Activated CD4-positive, alpha-beta T cell treated with anti-CD3 and anti-CD28 coated beads, Interleukin-2, amount 10 ng/mL, durations not matched to agents 7 days and 5 days (primary cell): Measurements from ENCODE around the gene MAN1B1. TPM values are rescaled to one million over a fixed set of nuclear protein-coding genes. Genes with fewer than 3 reads are reported as not detected.
A peak's percentile ranks its signal among the peaks of the same experiment; 100 is the strongest.
"Not testable (repeated sequence)": the region's sequence is repeated elsewhere in the genome, so short reads cannot be mapped to it uniquely, and the experiment has no call there.

Experiments used
- CTCF ChIA-PET: fragments of 350-600 bp; sonication (Branson Sonifier 250); formaldehyde crosslinking; loops from one replicate; lab custom pipeline; 2021; ENCODE audit warnings: antibody characterized with exemption; lab: Charles Lee
- POLR2A ChIA-PET: fragments of 350-600 bp; sonication (Branson Sonifier 250); formaldehyde crosslinking; loops from one replicate; lab custom pipeline; 2021; ENCODE audit warnings: antibody characterized with exemption; lab: Charles Lee
- DNase-seq: peaks from one replicate; pipeline ENCODE4 v3.0.0-alpha.2; 2020
- H3K27ac Mint-ChIP-seq: one replicate; pipeline ENCODE4 v1.8.0; 2021; ENCODE audit warnings: mild to moderate bottlenecking, moderate library complexity, mixed read lengths
- H3K27me3 Mint-ChIP-seq: one replicate; pipeline ENCODE4 v1.8.0; 2021; ENCODE audit warnings: mixed read lengths
- H3K36me3 Mint-ChIP-seq: one replicate; pipeline ENCODE4 v1.8.0; 2021; ENCODE audit warnings: low read depth, mixed read lengths
- H3K4me1 Mint-ChIP-seq: one replicate; pipeline ENCODE4 v1.8.0; 2021; ENCODE audit warnings: mixed read lengths
- H3K4me3 Mint-ChIP-seq: one replicate; pipeline ENCODE4 v1.8.0; 2021; ENCODE audit warnings: mild to moderate bottlenecking, moderate library complexity, mixed read lengths
- H3K9me3 Mint-ChIP-seq: one replicate; pipeline ENCODE4 v1.8.0; 2021; ENCODE audit warnings: mixed read lengths
- total RNA-seq, 2 experiments: library from RNA; stranded (reverse); gene quantifications; one replicate each; pipeline ENCODE4 v1.2.3, GENCODE V29; 2021

Gene MAN1B1
- total RNA-seq, 2 experiments from 2014 or later = 43.0 to 55.0 TPM

GRCh38 chr9:137112564-137113384 is 26.0 kb downstream of the MAN1B1 start:
- CTCF ChIA-PET = interaction anchor here (0.7 to 1.9 kb wide), 5 partner anchors 17 to 310 kb away, joined by 3 to 6 read pairs (median 3); partner anchors contain the start of genes EXD3, MAN1B1, NOXA1 and RNF224
- H3K27ac Mint-ChIP-seq = no peak overlapping the region
- H3K9me3 Mint-ChIP-seq = no peaks in the 10 kb centered on the region
- POLR2A ChIA-PET = interaction anchor here (0.5 kb wide), 1 partner anchor 96 kb away, joined by 5 read pairs; no protein-coding TSS in a partner anchor
- H3K4me3 Mint-ChIP-seq = peak overlapping the region; percentile 72
- H3K4me1 Mint-ChIP-seq = peaks cover 8% of the 10 kb centered on the region
- peaks cover 8% of the 10 kb centered on the region for H3K36me3 Mint-ChIP-seq
- no peak for DNase-seq
- no peaks in the 10 kb centered on the region for H3K27me3 Mint-ChIP-seq

- POLR2A ChIA-PET = interaction anchor here (0.5 kb wide), 1 partner anchor 95 kb away, joined by 5 read pairs; no protein-coding TSS in a partner anchor
- Mint-ChIP-seq H3K9me3 (no peaks in the 10 kb centered on the region), H3K4me1 (peaks cover 8% of the 10 kb centered on the region), H3K36me3 (peaks cover 8% of the 10 kb centered on the region), H3K4me3 (peak overlapping the region; percentile 72), H3K27ac (peak overlapping the region; percentile 54), H3K27me3 (no peaks in the 10 kb centered on the region)
- peak; percentile 34 for DNase-seq
- CTCF ChIA-PET = interaction anchor here (0.6 to 1.9 kb wide), 6 partner anchors 12 to 309 kb away, joined by 3 to 6 read pairs (median 4); partner anchors contain the start of genes EXD3, MAN1B1, NOXA1 and RNF224
Measured at GRCh38 chr9:137113385-137114159, 26.8 kb downstream of the MAN1B1 start.

GRCh38 chr9:137114220-137114612 is 27.4 kb downstream of the MAN1B1 start:
- Mint-ChIP-seq H3K27ac (peak overlapping the region; percentile 2), H3K27me3 (no peaks in the 10 kb centered on the region), H3K4me3 (peak overlapping the region; percentile 69), H3K9me3 (no peaks in the 10 kb centered on the region), H3K4me1 (peaks cover 11% of the 10 kb centered on the region), H3K36me3 (peaks cover 8% of the 10 kb centered on the region)
- ChIA-PET CTCF (interaction anchor here (1.0 to 1.9 kb wide), 3 partner anchors 18 to 113 kb away, joined by 3 to 6 read pairs (median 6); partner anchors contain the start of gene RNF224), POLR2A (no interaction called here)
- no peak for DNase-seq

- Mint-ChIP-seq H3K9me3 (no peaks in the 10 kb centered on the region), H3K4me3 (peak within 1 kb of the TSS; percentile 72), H3K4me1 (peaks cover 13% of the 10 kb centered on the region), H3K27ac (peak within 1 kb of the TSS; percentile 54), H3K27me3 (no peaks in the 10 kb centered on the region), H3K36me3 (peaks cover 8% of the 10 kb centered on the region)
- ChIA-PET CTCF (interaction anchor here (0.6 to 1.4 kb wide), 6 partner anchors 15 to 122 kb away, joined by 3 to 8 read pairs (median 4); partner anchors contain the start of gene RNF224), POLR2A (no interaction called here)
- peak; percentile 82 for DNase-seq
Measured at GRCh38 chr9:137114613-137115393, 28.0 kb downstream of the MAN1B1 start, which contains the start of gene DPP7. TSS of gene DPP7 (minus strand) at chr9:137114733. CDS start at chr9:137114713, 20 bp downstream.

GRCh38 chr9:137115394-137116026 is 28.7 kb downstream of the MAN1B1 start:
- peaks cover 8% of the 10 kb centered on the region for H3K36me3 Mint-ChIP-seq
- H3K4me1 Mint-ChIP-seq = peaks cover 13% of the 10 kb centered on the region
- ChIA-PET CTCF (interaction anchor here (1.0 to 1.4 kb wide), 5 partner anchors 14 to 121 kb away, joined by 3 to 8 read pairs (median 5); partner anchors contain the start of gene RNF224), POLR2A (interaction anchor here (0.6 kb wide), 1 partner anchor 795 kb away, joined by 6 read pairs; no protein-coding TSS in a partner anchor)
- DNase-seq = no peak
- H3K27me3 Mint-ChIP-seq = no peaks in the 10 kb centered on the region
- H3K9me3 Mint-ChIP-seq = no peaks in the 10 kb centered on the region
- H3K27ac Mint-ChIP-seq = no peak overlapping the region
- H3K4me3 Mint-ChIP-seq = peak overlapping the region; percentile 25

GRCh38 chr9:137116027-137116507 is 29.3 kb downstream of the MAN1B1 start:
- CTCF ChIA-PET = interaction anchor here (1.0 to 1.4 kb wide), 4 partner anchors 14 to 111 kb away, joined by 3 to 8 read pairs (median 6); partner anchors contain the start of genes ABCA2 and RNF224
- H3K4me3 Mint-ChIP-seq = no peak overlapping the region

GRCh38 chr9:137116728-137117127 is 29.9 kb downstream of the MAN1B1 start:
- Mint-ChIP-seq H3K36me3 (peaks cover 4% of the 10 kb centered on the region), H3K4me1 (peaks cover 11% of the 10 kb centered on the region), H3K27me3 (no peaks in the 10 kb centered on the region), H3K27ac (no peak overlapping the region), H3K9me3 (no peaks in the 10 kb centered on the region), H3K4me3 (no peak overlapping the region)
- ChIA-PET POLR2A (interaction anchor here (0.6 kb wide), 1 partner anchor 338 kb away, joined by 4 read pairs; no protein-coding TSS in a partner anchor), CTCF (interaction anchor here (1.0 kb wide), 1 partner anchor 88 kb away, joined by 3 read pairs; the partner anchor contains the start of gene ABCA2)
- no peak for DNase-seq

More at GRCh38 chr9:137116027-137116507, 29.3 kb downstream of the MAN1B1 start:
- Mint-ChIP-seq H3K9me3 (no peaks in the 10 kb centered on the region), H3K36me3 (peaks cover 6% of the 10 kb centered on the region), H3K27me3 (no peaks in the 10 kb centered on the region), H3K27ac (no peak overlapping the region), H3K4me1 (peaks cover 11% of the 10 kb centered on the region)
- no peak for DNase-seq
- POLR2A ChIA-PET = no interaction called here

- ChIA-PET POLR2A (interaction anchor here (0.6 kb wide), 1 partner anchor 339 kb away, joined by 4 read pairs; no protein-coding TSS in a partner anchor), CTCF (interaction anchor here (1.0 to 1.5 kb wide), 3 partner anchors 11 to 89 kb away, joined by 3 to 5 read pairs (median 4); partner anchors contain the start of gene ABCA2)
- no peaks in the 10 kb centered on the region for H3K9me3 Mint-ChIP-seq
- peaks cover 15% of the 10 kb centered on the region for H3K4me1 Mint-ChIP-seq
- no peak overlapping the region for H3K27ac Mint-ChIP-seq
- no peak for DNase-seq
- peaks cover 4% of the 10 kb centered on the region for H3K36me3 Mint-ChIP-seq
- no peaks in the 10 kb centered on the region for H3K27me3 Mint-ChIP-seq
- H3K4me3 Mint-ChIP-seq = no peak overlapping the region
Measured at GRCh38 chr9:137117269-137117731, 30.5 kb downstream of the MAN1B1 start.

GRCh38 chr9:137118092-137118603 is 31.4 kb downstream of the MAN1B1 start:
- peaks cover 17% of the 10 kb centered on the region for H3K4me1 Mint-ChIP-seq
- not testable (repeated sequence) for DNase-seq, H3K27me3 Mint-ChIP-seq, H3K9me3 Mint-ChIP-seq, H3K4me3 Mint-ChIP-seq, H3K27ac Mint-ChIP-seq, H3K36me3 Mint-ChIP-seq
- CTCF ChIA-PET = interaction anchor here (1.0 to 1.5 kb wide), 5 partner anchors 12 to 118 kb away, joined by 3 to 5 read pairs (median 4); no protein-coding TSS in a partner anchor
- POLR2A ChIA-PET = interaction anchor here (1.1 kb wide), 1 partner anchor 32 kb away, joined by 4 read pairs; the partner anchor contains the start of gene MAN1B1

GRCh38 chr9:137121927-137122795 is 35.4 kb downstream of the MAN1B1 start:
- DNase-seq, H3K4me3 Mint-ChIP-seq, H3K36me3 Mint-ChIP-seq, POLR2A ChIA-PET, H3K27ac Mint-ChIP-seq, H3K9me3 Mint-ChIP-seq, H3K27me3 Mint-ChIP-seq: not testable (repeated sequence)
- CTCF ChIA-PET = interaction anchor here (2.6 kb wide), 1 partner anchor 115 kb away, joined by 8 read pairs; no protein-coding TSS in a partner anchor
- H3K4me1 Mint-ChIP-seq = peaks cover 26% of the 10 kb centered on the region
